ENCODE results near the gene BMERB1. TPM values are rescaled to one million over a fixed set of nuclear protein-coding genes. Genes with fewer than 3 reads are reported as not detected.

The BMERB1 gene
- polyA plus RNA-seq, 1 of the 3 experiments (the other 2 are of a cell fraction): 33.9 TPM

- Histone ChIP-seq H3K9ac (no peak overlapping the region), H3K36me3 (replicated peaks in 1 of 2; ENCODE audit: control insufficient read depth in 1 of 2, insufficient read depth in 2 of 2, low read length in 1 of 2) (no peaks in the 10 kb centered on the region), H3K27me3 (ENCODE audit: insufficient read depth) (no peaks in the 10 kb centered on the region), H4K20me1 (ENCODE audit: insufficient read depth) (no peaks in the 10 kb centered on the region; the same call in 1 of the 2 replicates), H2AFZ (ENCODE audit: low read depth) (no peak overlapping the region), H3K9me2 (no peaks in the 10 kb centered on the region), H3K4me2 (no peak overlapping the region), H3K27ac (ENCODE audit: low read depth in 2 of 2, low read length in 1 of 2) (no peak overlapping the region), H3K79me2 (ENCODE audit: insufficient read depth) (peaks cover 14% of the 10 kb centered on the region; the same call in 1 of the 2 replicates), H3F3A (replicated peaks; ENCODE audit: insufficient read depth) (peaks cover 12% of the 10 kb centered on the region), H3K9me3 (no peaks in the 10 kb centered on the region), H3K4me3 (ENCODE audit: low read depth in 2 of 2, low read length in 1 of 2) (no peak overlapping the region), H3K4me1 (ENCODE audit: control insufficient read depth in 1 of 2, insufficient read depth in 2 of 2, low read depth in 1 of 2, low read length in 1 of 2) (peaks cover 5 to 12% of the 10 kb centered on the region in 2 experiments; a peak in 3 of 4 replicates)
- TF ChIP-seq RFX5 (IDR thresholded peaks at IDR 0.05; ENCODE audit: low read length): no peak
- no peak for TF ChIP-seq USF1 (IDR thresholded peaks at IDR 0.05; ENCODE audit: borderline replicate concordance, low read depth)
- TF ChIP-seq TEAD4 (IDR thresholded peaks at IDR 0.05; ENCODE audit: borderline replicate concordance, insufficient read depth): no peak
- no peak for TF ChIP-seq FOXJ3 (CRISPR knock-in tag; IDR thresholded peaks at IDR 0.05)
- TF ChIP-seq, protein P1, sequence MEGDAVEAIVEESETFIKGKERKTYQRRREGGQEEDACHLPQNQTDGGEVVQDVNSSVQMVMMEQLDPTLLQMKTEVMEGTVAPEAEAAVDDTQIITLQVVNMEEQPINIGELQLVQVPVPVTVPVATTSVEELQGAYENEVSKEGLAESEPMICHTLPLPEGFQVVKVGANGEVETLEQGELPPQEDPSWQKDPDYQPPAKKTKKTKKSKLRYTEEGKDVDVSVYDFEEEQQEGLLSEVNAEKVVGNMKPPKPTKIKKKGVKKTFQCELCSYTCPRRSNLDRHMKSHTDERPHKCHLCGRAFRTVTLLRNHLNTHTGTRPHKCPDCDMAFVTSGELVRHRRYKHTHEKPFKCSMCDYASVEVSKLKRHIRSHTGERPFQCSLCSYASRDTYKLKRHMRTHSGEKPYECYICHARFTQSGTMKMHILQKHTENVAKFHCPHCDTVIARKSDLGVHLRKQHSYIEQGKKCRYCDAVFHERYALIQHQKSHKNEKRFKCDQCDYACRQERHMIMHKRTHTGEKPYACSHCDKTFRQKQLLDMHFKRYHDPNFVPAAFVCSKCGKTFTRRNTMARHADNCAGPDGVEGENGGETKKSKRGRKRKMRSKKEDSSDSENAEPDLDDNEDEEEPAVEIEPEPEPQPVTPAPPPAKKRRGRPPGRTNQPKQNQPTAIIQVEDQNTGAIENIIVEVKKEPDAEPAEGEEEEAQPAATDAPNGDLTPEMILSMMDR (IDR thresholded peaks at IDR 0.05): no peak
- no peak for TF ChIP-seq SIN3A (IDR thresholded peaks at IDR 0.05; ENCODE audit: borderline replicate concordance, low read depth, low read length)
- TF ChIP-seq RAD21 (IDR thresholded peaks at IDR 0.05; ENCODE audit: low read length): no peak
- no peak for TF ChIP-seq FOXM1 (IDR thresholded peaks at IDR 0.05; ENCODE audit: low read depth)
- no peak for TF ChIP-seq POLR2AphosphoS5 (IDR thresholded peaks at IDR 0.05; ENCODE audit: low read depth, low read length)
- TF ChIP-seq MEF2A (IDR thresholded peaks at IDR 0.05; ENCODE audit: borderline replicate concordance, low read depth): no peak
- TF ChIP-seq IRF3 (IDR thresholded peaks at IDR 0.05; ENCODE audit: low read depth, low read length): no peak
- no peak for TF ChIP-seq SMC3 (IDR thresholded peaks at IDR 0.05; ENCODE audit: low read depth, low read length)
- TF ChIP-seq EZH2phosphoT487 (IDR thresholded peaks at IDR 0.05; ENCODE audit: borderline replicate concordance, low read depth): no peak
- no peak for TF ChIP-seq JUND (IDR thresholded peaks at IDR 0.05)
- no peak for TF ChIP-seq NFIC (IDR thresholded peaks at IDR 0.05; ENCODE audit: borderline replicate concordance)
- no peak for TF ChIP-seq MXI1 (IDR thresholded peaks at IDR 0.05; ENCODE audit: low read depth, low read length)
- TF ChIP-seq, protein P2, sequence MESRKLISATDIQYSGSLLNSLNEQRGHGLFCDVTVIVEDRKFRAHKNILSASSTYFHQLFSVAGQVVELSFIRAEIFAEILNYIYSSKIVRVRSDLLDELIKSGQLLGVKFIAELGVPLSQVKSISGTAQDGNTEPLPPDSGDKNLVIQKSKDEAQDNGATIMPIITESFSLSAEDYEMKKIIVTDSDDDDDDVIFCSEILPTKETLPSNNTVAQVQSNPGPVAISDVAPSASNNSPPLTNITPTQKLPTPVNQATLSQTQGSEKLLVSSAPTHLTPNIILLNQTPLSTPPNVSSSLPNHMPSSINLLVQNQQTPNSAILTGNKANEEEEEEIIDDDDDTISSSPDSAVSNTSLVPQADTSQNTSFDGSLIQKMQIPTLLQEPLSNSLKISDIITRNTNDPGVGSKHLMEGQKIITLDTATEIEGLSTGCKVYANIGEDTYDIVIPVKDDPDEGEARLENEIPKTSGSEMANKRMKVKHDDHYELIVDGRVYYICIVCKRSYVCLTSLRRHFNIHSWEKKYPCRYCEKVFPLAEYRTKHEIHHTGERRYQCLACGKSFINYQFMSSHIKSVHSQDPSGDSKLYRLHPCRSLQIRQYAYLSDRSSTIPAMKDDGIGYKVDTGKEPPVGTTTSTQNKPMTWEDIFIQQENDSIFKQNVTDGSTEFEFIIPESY (IDR thresholded peaks at IDR 0.05; ENCODE audit: borderline replicate concordance, low read depth): no peak
- no peak for TF ChIP-seq EP300 (IDR thresholded peaks at IDR 0.05; ENCODE audit: borderline replicate concordance in 1 of 2, low read depth in 1 of 2, low read length in 1 of 2)
- no peak for TF ChIP-seq CHD2 (IDR thresholded peaks at IDR 0.05; ENCODE audit: low read length, partially characterized antibody)
- ChIA-PET CTCF (no interaction called here), POLR2A (no interaction called here)
- no peak for DNase-seq
- WGBS (ENCODE audit: low lambda C conversion rate): 97% methylated on average over 5 of the region's 5 CpGs
Observed at GRCh38 chr16:15485175-15485574, 50.8 kb downstream of the BMERB1 start.
